Lower leg skin (tissue), 4 donors: ENCODE data around the gene UBE2E2. TPM values are rescaled to one million over a fixed set of nuclear protein-coding genes. Genes with fewer than 3 reads are reported as not detected.

Experiments used
- DNase-seq, 2 donors: peaks; one replicate each; pipeline ENCODE4 v3.0.0-alpha.2; 2019; ENCODE audit warnings: low spot score in 2 of 2
- H3K4me3 ChIP-seq: fragments of 200-600 bp; sonication (generic); 2 replicates; pipeline ENCODE4 v1.5.1; 2017; ENCODE audit warnings: mild to moderate bottlenecking, low read depth; ENCODE audit not compliant: poor library complexity, severe bottlenecking
- POLR2A ChIP-seq, 2 donors: fragments of 450-650 bp; IDR thresholded peaks; one replicate each; pipeline ENCODE4 v1.6.1; 2016 to 2017; ENCODE audit warnings: antibody characterized with exemption in 2 of 2, mild to moderate bottlenecking in 1 of 2, moderate library complexity in 1 of 2
- WGBS, 2 donors: methylation state at CpG; one replicate each; pipeline ENCODE4 v1.1.5; 2018; 5-methylcytosine and 5-hydroxymethylcytosine counted together
- intact Hi-C: fragments of 100-400 bp; cut with DNase I; formaldehyde crosslinking; loops from one replicate; pipeline ENCODE4 v1.15.0; 2023; ENCODE audit warnings: low total_unique reads
- total RNA-seq, 4 donors: library from RNA; depleted of rRNA; stranded (reverse); fragments of >200 nt; gene quantifications; one replicate each; pipeline ENCODE4 v1.1.0, GENCODE V29; 2016
- TF ChIP-seq, protein P1 (sequence below), 3 donors: fragments of 450-650 bp; IDR thresholded peaks; one replicate each; pipeline ENCODE4 v1.5.1; 2016; ENCODE audit warnings: antibody characterized with exemption in 3 of 3, mild to moderate bottlenecking in 3 of 3, moderate library complexity in 2 of 3

The UBE2E2 gene
- total RNA-seq, 4 donors from 2014 or later, result 20.0 to 54.7 (median 33.3) TPM

DNA sequence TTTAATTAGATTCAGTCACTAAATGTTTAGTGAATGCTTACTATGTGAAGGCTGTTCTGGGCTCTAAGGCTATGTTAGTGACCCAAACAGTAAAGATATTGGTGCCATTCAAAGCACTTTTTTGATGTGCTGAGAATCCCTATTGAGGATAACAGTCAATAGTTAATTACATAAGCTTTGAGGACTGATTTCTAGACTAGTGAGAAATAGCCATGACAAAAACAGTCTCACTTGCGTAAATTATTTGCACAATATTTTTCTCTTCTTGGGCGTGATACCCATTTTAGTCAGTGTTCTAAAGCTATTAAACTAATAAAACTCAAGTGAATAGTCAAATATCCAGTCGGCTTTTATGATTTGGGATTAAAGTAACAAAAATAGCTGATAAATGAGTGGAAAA is 74.6 kb downstream of the UBE2E2 start:
- 91 to 96% methylated on average over 3 of the region's 3 CpGs for WGBS, 2 donors

DNA sequence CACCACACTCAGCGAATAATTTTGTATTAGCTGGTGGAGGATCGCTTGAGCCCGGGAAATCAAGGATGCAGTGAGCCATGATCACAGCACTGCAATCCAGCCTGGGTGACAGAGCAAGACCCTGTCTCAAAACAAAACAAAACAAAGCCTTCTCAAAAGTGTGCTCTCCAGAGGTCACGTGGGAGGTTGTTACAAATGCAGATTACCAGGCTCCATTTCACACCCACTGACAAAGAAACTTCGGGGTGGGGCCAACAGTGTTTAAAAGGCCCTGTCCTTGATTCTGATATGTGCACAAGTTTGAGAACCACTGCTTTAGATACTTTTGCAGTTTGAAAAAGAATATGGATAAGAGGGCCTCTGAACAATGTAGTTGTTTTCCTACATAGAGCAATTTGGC is 80.5 kb downstream of the UBE2E2 start:
- DNase-seq, result no peak
- intact Hi-C loops, result no loop called here
- WGBS, 2 donors, result 94 to 95% methylated on average over 5 of the region's 5 CpGs
- TF ChIP-seq, protein P1, sequence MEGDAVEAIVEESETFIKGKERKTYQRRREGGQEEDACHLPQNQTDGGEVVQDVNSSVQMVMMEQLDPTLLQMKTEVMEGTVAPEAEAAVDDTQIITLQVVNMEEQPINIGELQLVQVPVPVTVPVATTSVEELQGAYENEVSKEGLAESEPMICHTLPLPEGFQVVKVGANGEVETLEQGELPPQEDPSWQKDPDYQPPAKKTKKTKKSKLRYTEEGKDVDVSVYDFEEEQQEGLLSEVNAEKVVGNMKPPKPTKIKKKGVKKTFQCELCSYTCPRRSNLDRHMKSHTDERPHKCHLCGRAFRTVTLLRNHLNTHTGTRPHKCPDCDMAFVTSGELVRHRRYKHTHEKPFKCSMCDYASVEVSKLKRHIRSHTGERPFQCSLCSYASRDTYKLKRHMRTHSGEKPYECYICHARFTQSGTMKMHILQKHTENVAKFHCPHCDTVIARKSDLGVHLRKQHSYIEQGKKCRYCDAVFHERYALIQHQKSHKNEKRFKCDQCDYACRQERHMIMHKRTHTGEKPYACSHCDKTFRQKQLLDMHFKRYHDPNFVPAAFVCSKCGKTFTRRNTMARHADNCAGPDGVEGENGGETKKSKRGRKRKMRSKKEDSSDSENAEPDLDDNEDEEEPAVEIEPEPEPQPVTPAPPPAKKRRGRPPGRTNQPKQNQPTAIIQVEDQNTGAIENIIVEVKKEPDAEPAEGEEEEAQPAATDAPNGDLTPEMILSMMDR (IDR thresholded peaks at IDR 0.05), result no peak
- TF ChIP-seq POLR2A (IDR thresholded peaks at IDR 0.05), result no peak
- no peak overlapping the region for H3K4me3 ChIP-seq

More for the DNA sequence above, 74.6 kb downstream of the UBE2E2 start:
- intact Hi-C loops, result no loop called here
- no peak for DNase-seq
- no peak overlapping the region for H3K4me3 ChIP-seq
- TF ChIP-seq, protein P1 (IDR thresholded peaks at IDR 0.05), result no peak
- no peak for TF ChIP-seq POLR2A (IDR thresholded peaks at IDR 0.05)

DNA sequence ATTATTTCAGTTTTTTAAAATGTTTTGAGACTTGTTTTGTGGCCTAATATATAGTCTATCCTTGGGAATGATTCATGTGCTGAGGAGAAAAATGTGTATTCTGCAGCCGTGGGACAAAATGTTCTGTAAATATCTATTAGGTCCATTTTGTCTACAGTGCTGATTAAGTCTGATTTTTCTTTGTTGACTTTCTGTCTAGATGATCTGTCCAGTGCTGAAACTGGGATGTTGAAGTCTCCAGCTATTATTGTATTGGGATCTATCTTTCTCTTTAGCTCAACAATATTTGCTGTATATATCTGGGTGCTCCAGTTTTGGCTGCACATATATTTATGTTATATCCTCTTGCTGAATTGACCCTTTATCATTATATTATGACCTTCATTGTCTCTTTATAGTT is 85.2 kb downstream of the UBE2E2 start:
- no peak for DNase-seq
- 76 to 88% methylated on average over 1 of the region's 1 CpG for WGBS, 2 donors
- TF ChIP-seq, protein P1 (IDR thresholded peaks at IDR 0.05), result no peak
- no peak for TF ChIP-seq POLR2A (IDR thresholded peaks at IDR 0.05)
- intact Hi-C loops, result no loop called here
- H3K4me3 ChIP-seq, result no peak overlapping the region

DNA sequence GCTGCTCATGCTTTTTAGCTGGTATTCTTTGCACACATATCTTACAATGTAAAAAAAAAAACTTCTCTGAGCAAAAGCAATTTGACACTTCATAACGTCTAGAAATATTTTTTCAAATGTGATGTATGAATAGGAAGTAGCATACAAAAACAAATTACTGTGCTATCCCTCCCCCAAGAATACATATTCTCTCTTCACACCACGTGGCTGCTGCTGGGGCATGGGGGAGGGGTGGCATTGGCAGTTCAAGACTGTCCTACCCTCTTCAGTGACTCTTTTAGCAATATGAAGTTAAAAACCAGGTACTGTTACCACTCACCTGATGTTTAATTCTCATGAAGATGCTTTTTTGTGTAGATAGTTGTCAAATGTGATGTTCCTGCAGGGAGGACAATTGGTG is 85.6 kb downstream of the UBE2E2 start:
- 33 to 38% methylated on average over 2 of the region's 2 CpGs for WGBS, 2 donors
- no peak for DNase-seq
- TF ChIP-seq, protein P1 (IDR thresholded peaks at IDR 0.05), result no peak
- TF ChIP-seq POLR2A (IDR thresholded peaks at IDR 0.05), result no peak
- intact Hi-C loops, result no loop called here
- H3K4me3 ChIP-seq, result no peak overlapping the region

DNA sequence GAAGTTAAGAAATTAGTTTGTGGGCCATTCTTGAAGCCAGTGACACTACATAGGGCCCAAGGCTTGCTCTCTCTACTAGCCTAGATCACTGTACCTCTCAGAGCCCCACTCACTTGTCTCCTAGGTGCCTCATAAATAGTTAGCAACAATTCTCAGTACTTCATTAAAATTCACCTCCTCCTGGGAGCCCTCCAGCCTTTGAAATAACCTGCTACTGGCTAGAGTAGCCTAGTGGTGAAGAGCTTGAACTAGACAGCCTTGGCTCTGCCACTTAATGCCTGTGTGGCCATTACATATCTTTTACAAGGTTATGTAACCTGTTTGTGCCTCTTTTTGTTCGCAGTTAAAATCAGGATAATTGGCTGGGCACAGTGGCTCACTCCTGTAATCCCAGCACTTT is 89.3 kb downstream of the UBE2E2 start:
- TF ChIP-seq POLR2A (IDR thresholded peaks at IDR 0.05), result no peak
- TF ChIP-seq, protein P1 (IDR thresholded peaks at IDR 0.05), result no peak
- H3K4me3 ChIP-seq, result no peak overlapping the region
- intact Hi-C loops, result no loop called here
- DNase-seq, result no peak
- 88 to 90% methylated on average over 1 of the region's 1 CpG for WGBS, 2 donors

DNA sequence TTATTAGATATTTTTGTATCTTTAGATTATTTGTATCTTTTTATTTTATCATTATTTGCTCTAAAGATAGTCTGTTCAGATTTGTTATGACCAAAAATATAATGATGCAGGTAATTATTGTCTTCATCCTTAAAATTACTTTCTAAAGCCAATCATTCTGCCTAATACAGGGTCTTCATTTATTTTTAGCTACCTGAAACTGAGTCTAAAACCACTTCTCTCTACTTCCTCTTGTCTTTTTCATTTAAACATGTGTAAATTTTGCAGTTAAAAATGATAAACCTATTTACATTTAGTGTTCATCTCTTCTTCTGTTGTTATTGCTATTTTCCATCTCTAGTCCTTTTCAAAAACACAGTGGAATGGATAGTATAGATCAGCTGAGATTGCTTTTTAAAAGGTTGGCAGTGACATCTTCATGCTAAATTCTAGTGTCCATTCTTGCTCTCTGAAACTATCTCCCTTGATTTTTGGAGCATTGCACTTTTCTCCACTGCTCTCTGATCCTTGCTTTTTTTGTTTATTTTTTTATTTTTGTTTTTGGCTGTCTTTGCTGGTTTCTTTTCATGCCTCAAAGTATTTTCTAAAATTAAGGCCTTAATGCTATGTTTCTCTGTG is 91.8 kb downstream of the UBE2E2 start:
- TF ChIP-seq POLR2A (IDR thresholded peaks at IDR 0.05), result no peak
- TF ChIP-seq, protein P1 (IDR thresholded peaks at IDR 0.05), result no peak
- intact Hi-C loops, result no loop called here

More for the DNA sequence above, 91.8 kb downstream of the UBE2E2 start:
- DNase-seq, result no peak
- no peak overlapping the region for H3K4me3 ChIP-seq
